OCI-M2 (cell line): ENCODE results near the gene ABTB2.

ENCODE experiments used
- DNase-seq: peaks from one replicate; lab custom pipeline; 2025; ENCODE audit not compliant: unreplicated experiment; lab: John Stamatoyannopoulos, UW

ABTB2 gene

DNA sequence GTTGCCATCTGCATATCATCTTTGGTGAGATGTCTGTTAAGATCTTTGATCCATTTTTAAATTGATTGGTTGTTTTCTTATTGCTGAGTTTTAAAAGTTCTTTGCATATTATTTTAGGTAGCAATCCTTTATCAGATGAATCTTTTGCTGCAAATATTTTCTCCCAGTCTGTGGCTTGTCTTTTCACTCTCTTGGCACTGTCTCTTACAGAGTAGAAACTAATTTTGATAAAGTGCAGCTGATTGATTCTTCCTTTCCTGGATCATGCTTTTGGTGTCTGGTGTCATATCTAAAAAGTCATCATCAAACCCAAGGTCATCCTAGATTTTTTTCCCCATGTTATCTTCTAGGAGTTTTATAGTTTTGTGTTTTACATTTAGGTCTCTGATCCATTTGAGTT lies 139.7 kb downstream of the ABTB2 start:
- DNase-seq: no peak

DNA sequence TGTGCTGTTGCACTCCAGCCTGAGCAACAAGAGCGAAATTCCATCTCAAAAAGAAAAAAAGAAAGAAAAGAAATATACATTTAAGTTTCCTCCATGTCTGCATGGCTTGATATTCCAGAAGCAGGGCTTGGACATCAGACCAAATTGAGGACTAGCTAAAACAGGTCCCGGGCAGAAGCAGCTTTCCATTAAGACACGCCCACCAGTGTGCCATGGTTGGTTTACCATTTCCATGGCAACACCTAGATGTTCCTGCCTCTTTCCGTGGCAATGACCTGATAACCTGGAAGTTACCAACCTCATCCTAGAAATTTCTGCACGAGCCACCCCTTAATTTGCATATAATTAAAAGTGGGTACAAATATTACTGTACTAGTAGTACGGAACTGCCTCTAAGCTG lies 141.1 kb downstream of the ABTB2 start:
- DNase-seq: no peak

DNA sequence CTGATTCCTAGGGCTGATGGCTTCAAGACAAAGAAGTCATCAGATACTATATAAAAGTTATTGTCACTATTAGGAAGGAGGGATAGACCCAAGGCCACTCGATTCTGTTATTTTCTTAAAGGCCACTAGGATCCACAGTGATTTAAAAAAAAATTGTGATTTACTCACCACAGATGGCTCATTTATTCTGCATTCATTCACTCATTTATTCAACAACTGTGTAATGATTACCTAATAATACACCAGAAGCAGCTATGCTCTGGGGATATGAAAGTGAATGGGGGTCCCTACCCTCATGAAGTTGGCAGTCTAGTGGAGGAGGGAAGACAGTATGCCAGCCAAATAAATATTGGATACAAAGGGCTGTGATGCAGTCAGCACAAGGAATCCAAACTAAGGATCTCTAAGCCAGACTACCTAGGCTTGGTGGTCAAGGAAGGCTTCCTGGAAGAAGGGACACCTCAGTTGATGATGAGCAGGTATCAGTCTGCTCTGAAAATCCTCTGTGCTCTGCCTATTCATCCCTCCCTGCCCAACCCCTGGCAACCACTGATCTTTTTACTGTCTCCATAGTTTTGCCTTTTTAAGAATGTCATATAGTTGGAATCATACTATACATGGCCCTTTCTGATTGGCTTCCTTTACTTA lies 141.9 kb downstream of the ABTB2 start:
- DNase-seq: no peak

DNA sequence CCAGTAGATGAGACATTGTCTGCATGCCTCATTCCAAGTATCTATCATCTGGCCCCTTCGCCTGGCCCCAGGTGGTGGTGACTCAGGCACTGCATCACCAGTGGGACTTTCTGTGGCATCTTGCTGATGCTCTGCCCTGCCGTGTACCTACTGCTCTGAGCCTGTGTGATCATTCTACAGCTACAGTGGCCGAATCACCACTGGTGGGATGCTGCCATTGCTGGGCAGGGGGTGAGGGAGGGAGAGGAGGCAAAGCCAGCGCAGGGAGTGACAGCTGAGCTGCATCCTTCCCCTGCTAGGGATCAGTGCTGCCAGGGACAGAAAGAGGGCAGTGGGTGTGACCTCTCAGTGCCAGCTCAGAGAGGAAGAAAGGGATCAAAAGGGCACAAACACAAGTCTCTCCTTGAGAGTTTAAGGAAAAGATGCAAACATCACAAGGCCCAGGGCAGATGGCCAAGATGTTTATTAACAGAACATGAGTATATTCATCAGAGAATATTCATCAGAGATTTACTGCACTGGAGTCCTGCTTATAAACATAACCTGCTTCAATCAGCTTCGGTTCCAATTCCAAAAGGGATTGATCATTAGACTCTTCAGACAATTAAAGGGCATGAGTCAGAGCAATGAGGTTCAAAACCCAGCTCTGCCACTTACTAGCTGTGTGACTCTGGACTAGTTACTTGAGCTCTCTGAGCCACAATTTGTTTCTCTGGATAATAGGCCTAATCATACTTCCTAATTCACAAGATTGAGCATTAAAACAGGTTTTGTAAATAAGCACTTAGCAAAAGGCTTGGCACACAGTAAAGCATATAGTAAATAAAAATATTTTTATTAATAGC lies 142.6 kb downstream of the ABTB2 start:
- DNase-seq: no peak

DNA sequence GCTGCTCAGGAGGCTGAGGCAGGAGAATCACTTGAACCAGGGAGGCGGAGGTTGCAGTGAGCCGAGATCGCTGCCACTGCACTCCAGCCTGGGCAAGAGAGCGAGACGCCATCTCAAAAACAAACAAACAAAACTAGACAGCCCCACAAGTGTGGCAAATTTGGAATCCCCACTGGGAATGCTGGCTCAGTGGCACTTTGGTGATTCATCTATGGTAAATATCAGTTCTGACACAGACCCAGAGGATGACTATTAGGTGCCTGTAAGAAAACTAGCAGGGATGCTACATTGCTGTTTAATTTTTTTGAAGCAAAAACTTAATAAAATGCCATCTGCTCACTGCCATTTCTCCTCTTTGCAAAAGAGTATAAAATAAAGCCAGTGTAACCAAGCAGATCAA lies 144.4 kb downstream of the ABTB2 start:
- DNase-seq: no peak

DNA sequence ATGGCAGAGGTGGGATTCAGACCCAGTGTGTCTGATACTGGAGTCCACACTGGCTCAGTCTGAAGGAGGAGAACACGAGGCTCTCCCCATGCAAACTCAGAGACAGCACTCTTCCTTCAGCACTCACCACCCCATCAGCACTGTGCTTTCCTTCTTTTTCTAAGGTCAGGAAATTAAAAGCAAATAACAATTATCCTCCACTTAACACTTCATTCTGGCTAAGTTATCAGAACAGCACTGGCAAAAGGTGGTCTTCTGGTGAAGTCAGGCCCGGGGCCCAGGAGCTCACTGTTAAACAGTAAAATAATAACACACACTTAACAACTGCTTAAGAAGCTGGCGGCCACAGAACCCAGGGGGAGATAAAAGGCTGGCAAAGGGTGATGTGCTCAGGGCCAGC lies 145.2 kb downstream of the ABTB2 start:
- DNase-seq: no peak

DNA sequence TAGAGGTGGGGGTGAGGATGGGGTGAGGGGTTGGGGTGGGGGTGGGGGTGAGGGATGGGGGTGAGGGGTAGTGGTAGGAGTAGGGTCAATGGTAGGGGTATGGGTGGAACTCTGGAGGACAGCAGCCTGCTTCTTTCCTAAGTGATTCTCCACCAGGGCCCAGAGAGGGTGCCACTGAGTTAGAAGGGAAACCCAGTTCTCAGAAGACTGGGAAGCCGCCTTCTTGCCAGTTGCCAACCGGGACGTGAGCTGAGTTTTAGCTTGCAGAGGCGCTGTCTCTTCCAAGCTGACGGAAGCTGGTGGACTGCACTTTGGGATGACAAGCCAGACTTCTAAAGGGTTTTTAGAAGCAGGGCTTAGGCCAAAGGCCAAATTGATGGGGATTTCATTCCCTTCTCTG lies 148.0 kb downstream of the ABTB2 start:
- no peak for DNase-seq

DNA sequence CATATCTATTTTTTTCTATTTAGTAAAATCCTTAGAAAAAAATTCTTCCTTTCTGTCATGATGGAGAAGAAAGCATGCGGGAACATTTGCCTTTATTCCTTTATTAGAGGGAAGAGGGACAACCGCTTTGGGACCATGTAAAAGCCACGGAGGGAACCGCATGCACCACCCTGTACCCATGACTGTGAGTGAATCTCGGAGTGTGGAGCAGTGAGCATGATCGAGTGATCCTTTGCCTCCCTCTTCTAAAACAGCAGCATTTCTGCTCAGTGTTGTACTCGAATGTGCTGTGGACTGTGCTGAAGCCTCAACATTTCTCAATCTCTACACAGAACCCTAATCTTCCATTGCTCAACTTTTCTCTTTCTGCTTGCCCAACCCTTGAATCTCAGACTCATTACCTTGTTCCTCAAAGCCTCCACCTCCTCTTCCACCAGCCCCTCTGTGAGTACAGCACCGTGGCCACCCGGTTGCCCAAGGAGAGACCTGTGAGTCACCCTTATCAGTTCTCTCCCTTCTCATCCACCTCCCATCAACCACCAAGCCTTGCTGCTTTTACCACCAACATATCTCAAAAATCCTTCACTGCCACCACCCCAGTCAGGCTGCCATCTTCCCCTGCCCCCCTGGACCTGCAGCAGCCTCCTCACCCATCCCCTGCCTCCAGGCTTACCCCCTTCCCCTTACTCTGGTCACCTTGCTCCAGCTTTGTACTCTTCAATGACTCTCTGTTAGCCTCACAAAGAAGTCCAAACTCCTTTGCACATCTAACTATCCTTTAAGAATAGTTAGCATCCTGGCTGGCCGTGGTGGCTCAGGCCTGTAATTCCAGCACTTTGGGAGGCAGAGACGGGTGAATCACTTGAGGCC lies 149.3 kb downstream of the ABTB2 start:
- no peak for DNase-seq

DNA sequence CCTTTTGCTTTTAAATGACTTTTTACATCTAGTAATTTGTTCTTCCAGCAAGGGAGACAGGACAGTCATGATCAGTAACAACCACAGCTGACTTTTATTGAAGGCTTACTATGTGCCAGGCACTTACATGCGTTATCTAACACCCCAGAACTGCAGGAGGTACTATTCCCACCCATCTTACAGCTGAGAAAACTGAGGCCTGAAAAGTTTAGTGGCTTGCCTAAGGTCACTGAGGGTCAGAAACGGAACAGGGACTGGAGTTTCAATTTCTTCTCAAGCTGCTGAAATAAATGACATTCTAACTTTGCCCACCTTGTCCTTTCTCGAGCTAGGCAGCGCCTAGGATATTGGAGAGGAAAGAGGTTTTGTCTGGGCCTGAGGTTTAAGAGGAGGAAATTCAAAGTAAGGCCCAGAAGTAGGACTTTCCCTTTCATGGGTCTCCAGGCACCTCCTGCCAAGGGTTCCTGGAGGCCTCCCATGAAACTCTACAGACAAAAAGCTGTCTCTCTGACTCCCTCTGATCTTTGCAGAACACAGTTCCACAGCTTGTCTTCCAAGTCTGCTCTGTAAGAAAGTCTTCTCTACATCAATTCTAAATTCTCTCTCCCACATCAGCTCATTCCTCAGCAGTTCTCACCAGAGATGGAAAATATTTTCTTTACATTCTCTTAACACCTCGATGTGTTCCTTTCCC lies 150.2 kb downstream of the ABTB2 start:
- DNase-seq: no peak

DNA sequence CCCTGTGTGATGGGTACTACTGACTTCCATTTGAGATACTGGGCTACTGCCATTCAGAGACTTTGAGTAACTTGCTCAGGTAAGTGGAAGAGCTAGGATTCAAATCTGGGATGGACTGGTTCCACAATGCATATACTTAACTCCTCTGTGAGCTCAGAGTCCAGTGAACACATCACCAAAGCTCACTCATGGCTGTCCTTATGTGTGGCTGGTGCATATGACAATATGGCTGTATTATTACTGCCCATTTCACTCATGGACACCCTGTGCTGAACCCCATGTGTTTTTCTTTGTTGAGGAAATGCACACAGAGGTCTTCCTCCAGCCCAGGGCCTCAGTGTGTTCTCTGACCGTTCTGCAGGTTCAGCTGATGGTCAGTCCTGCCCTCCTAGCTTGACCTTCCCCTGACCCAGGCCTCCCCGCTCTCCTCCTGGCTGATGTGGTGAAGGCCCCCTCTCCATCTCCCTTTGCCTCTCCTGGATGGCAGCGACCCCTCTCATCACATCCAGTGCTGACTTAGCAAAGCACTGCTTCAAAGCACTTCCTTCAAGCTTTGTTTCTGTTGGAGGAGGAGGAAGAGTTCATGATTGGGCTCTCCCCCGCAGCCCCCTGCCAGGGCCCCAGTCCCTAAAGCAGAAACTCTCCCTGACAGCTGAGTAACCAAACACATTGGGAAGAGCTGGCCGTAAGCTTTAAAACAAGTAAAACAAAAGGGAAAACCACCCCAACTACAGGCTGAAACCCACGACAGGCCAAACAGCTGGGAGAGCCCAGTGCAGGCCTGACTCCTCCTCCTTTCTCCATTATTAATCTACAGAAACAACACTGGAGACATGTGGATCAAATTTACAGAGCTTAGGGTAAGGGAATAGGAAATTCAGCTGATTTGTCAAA lies 151.2 kb downstream of the ABTB2 start:
- no peak for DNase-seq

DNA sequence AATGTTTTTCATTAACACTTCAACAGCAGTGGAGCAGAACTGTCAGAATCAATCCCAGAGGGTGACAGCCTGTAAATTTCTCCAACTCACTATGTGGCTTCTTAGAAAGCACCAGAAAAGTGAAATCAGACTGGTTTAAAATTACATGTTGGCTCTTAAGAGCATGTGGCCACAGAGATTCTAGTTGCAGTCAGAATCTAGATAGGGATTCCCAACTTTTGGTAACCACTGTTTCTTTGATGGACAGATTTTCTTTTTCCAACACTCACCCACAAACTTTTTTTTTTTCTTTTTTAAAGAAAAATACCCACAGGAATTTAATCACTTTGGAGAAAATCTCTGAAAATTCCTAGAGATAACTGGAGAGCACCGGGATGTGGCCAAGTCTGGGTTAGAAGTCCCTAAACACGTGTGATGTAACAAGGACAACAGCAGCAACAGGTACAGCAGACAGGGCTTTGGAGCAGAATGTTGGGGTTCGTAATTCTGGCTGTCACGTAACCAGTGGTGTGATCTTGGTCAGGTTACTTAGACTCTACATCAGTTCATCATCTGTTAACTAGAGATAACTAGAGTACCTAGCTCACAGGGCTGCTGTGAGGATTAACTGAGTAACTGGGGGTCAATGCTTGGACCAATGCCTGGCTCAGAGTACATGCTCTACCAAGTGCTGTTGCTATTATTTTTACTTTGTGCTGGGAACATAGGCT lies 152.3 kb downstream of the ABTB2 start:
- no peak for DNase-seq

DNA sequence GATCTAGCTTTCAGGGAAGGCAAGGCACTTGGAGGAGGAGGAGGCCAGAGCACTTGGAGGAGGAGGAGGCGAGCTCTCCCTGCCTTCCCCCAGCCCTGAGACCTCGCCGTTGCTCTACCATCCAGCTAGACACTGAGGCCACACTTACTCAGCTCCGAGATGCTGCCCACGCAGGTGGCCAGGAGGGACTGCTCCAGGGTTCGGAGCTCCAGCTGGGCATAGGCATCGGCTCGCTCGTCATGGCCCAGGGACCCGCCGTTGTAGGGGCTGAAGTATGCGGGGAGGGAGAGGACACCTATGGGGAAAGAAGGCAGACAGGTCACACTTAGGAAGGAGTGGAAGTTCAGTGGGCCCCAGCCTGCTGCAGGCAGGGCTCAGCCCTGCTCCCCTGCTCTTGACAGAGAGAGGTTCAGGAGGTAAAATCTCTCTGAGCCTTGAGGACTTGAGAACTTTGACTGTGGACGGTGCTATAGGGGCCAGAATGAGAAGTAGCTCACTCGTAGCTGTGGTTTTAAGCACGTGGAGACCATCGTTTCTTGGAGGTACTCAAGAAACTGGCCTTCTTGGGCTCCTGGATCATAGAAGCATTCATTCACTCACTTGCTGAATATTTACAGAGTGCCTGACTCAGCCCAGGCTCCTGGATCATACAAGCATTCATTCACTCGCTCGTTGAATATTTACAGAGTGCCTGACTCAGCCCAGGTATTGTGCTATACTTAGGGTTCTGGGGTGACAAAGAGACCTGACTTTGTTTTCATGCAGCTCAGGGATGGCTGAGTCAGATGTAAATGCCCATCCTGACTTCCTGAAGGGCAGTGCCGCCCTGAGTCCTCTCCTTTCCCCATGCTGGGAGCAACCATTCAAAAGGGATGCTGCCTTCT lies 153.2 kb downstream of the ABTB2 start:
- no peak for DNase-seq

DNA sequence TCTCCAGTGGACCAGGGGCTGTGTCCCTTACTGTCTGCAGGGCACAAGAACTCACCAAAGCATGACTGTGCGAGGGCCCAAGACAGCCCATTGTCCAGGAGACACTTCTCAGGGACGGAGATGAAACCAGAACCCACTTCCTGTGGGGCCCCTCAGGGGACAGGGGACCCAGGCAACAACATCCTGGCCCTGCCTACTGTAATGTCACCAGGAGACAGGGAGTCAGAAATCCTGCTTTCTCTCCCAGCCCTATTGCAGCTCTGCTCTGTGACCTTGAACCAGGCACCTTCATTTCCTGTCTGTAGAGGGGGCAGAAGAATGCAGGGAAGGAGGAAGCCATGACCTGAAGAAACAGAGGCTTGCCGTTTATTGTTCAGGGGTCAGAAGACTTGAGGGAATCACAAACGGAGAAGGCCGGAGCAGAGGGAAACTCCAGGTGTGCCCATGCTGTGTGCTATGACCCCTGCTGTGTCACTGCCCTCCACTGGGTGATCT lies 154.4 kb downstream of the ABTB2 start:
- DNase-seq: no peak

DNA sequence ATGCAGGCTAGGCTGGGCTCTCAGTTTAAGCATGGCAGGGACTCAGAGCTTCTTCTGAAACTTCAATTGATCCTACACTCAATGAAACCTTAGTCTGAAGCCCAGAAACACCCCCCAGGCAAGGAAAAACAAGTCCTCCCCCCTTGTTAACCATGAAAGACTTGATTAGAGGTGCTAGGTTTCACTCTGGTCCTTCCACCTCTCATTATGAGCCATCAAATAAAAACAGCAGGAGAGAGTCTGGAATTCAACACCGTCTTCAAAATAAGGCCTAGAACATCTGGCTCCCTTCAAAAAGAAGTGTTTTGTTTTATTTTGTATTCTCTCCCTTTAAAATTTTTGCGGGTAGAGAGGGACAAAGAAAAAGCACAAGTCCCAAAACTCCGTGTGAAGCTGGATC lies 156.7 kb downstream of the ABTB2 start:
- DNase-seq: no peak

DNA sequence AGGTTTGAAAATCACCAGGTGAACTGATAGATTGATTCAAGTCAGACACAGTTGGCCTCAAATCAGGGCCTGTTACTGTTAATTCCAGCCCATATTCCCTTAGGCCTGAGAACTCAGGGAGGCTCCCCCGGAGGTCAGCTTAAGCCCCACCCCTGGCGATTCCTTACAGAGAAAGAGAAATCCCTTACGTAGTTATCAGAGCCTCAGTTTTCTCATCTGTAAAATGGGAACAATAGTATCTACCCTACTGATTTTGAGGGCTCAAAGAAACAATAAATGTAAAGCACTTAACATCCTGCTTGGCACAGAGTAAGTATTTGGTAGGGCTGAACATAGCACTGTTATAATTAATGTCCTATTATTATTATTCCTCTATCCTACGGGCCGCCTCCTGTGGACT lies 158.3 kb downstream of the ABTB2 start:
- DNase-seq: no peak

DNA sequence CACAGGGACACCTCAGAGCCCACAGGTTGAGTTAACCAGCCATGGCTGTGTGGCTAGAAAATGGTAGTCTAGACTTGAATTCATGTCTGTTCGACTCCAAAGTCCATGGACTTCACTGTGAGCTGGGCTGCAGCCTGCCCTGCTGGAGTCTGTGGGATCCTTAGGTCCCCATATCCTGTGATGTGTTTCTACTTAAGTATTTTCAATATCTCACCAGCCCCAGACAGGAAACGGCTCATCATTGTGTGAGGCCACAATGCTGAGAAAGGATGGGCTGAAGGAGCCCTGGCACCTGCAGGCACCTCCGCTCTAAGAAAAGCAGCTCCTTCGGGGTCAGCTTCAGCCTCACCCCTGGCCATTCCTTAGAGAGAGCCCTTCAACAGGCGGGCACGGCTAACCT lies 159.3 kb downstream of the ABTB2 start:
- no peak for DNase-seq

DNA sequence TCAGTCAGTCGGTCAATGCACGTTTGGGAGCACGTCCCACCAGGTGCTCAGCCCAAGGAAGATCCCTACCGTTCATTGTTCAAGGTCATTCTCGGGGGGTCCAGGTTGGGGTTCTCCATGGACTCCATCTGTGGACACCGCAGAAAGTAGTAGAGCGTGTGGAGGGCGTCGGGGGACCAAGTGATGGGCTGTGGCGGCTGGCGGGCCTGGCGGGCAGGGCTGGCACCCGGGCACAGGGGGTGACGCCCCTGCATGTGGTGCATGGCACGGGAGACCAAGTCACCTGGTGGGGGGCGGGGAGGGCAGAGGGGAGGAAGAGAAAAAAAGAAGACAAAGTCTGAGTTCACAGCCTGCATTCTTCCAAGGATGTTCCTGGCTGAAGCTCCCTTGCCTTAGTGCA lies 160.6 kb downstream of the ABTB2 start:
- no peak for DNase-seq

DNA sequence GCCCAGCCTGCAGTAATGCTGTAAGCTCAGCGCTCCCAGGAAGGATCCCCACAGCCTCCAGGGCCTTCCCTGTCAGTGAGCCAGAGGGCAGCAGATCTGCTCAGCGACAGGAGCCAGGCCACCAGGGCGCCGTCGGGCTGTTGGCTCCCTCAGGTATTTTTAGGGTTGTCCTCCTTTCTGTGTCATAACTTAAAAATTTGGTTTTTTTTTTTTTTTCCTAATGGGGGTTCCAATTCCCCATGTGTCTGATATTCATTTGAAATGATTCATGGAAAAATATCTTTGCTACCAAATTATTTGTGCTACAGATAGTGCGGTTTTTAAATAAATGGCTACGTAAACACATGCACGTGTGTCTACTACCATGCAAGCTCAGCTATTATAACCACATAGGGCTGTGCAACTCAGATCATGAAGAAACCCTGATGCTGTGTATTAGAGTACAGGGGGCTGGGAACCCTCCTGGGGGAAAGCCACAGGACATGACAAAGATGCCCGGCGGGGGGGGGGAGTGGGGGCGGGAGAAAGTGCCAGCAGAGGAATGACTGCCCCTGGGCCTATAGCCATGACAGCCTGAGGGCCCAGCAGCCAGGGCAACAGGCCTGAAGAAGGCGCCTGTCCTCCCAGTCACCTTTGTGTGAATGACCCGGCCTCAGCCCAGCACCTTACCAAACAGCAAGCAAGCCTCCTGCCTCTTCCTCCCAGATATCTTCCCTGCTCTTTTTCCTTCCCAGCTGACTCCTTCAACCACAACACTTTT lies 163.1 kb downstream of the ABTB2 start:
- no peak for DNase-seq
